Pons (tissue), 1 donor: ENCODE results near the gene ITGB5.
"Not testable (repeated sequence)": the region's sequence is repeated elsewhere in the genome, so short reads cannot be mapped to it uniquely, and the experiment has no call there.

ENCODE experiments used
- DNase-seq: peaks from one replicate; pipeline ENCODE4 v3.0.0-alpha.2; 2016; ENCODE audit warnings: low spot score

The ITGB5 gene

DNA sequence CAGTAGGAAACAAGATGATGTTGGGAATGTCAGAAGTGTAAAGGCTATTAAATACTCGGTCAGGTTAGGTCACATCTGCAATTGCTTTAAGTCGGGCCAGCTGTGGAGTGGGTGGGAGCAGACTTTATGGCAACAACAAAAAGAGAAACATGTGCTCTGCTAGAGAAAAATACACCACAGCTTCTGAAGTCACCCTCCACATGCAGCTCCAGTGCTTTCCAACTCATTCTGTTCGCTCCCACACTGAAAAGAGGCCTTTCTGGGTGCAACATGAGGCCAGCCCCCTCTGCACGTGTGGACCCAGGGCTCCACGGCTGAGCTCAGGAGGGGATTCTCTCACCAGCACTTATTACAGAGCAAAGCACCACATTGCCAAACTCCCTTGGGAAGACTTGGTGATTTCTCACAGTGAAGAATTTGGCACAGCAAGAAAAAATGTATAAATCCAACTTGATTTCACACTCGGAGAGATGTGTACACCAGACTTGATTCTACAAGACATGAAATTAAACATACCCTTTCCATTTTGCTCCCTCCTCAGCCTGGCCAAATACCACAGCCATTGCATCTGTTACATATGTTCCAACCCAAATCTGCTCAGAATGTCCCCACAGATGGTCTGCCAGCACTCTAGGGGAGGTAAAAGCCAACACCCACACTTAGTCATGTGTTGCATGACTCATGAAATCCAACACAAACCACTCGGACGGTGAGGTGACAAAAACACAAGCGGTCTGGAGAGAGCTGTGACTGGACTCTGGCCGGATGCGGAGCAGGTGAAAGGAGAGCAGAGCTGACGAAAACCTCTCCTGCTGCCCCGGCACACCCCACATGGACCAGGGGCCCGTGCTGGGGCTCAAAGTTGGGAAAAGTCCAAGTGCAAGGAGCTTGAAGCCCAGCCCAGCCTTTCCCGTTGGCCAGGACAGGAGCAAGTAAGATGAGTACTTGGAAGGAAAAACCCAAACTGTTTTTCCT, 74.6 kb downstream of the ITGB5 start:
- DNase-seq, result no peak

DNA sequence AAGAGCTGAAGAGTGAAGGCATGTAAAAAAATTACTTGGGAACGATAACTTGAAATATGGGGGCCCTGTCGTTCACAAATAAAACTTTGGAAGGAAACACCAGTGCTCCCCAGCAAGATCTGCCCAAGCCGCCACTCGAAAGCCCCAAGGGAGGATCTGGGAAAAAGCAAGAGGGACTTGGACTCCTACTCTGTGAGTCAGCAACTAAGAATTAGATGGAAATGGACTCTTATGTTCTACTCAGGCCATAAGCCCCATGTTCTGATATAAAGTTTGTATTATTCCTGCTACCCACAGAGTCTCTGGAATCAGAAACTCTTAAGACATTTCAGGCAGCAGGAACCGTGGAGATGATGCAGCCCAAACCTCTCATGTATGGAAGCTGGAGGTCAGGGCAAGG, 75.7 kb downstream of the ITGB5 start:
- no peak for DNase-seq

DNA sequence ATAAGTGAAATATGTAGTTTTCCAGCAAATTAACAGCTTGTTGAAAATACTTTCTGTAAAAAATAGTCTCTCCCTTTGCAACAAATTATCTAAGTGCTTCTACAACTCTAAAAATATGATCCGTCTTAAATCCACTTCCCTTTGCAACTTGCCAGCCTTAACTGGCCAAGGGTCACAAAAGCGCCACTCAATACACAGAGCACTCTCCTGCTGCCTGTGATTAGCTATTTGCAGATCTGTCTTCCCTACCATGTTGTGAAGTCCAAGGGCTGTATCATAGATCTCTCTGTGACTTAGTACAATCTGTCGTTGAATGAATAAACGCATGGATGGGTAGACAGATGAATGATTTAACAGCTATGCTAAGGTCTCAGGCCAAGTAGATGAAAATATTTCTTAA, 76.2 kb downstream of the ITGB5 start:
- DNase-seq, result no peak

DNA sequence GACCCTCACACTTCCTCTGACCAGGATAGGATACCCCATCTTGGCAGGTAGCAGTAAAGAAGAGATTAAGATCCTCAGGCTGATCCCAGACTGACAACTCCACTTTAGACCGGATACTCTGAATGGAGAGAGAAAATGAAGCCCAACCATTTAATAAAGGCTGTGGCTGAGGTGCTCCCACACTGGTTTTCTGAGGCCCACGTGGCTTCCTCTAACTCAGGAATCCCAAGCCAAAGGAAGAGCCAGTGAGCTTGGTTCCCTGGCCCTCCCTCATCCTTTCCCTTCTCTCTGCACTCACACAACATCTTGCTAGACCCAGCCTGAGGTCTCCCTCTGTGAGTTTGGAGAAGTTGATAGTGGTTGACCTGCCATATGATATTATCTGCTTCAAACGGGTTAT, 78.1 kb downstream of the ITGB5 start:
- DNase-seq, result no peak

DNA sequence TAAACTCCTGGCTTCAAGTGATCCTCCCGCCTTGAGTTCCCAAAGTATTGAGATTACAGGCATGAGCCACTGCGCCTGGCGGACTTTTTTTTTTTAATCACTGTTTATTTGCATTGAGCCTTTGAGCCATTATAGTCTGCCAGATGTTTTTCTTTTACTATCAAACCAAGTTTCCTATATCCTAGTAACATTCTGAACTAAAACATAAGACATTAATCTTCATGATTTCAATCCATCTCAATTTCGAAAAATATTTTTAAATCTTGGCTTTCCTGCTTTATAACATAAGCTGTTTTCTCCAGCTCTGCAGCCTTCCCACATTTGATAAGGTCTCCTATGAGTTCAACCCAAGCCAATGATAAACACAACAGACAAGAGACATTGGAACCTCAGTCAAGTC, 81.5 kb downstream of the ITGB5 start:
- DNase-seq, result no peak

DNA sequence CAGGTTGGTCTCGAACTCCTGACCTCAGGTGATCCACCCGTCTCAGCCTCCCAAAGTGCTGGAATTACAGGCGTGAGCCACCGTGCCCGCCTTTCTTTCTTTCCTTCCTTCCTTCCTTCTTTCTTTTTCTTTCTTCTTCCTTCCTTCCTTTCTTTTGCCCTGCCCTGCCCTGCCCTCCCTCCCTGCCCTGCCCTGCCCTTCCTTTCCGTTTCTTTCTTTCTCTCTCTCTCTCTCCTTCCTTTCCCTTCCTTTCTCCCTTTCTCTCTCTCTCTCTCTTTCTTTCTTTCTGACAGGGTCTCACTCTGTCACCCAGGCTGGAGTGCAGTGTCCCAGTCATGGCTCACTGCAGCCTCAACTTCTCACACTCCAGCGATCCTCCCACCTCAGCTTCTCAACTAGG, 82.3 kb downstream of the ITGB5 start:
- no peak for DNase-seq

DNA sequence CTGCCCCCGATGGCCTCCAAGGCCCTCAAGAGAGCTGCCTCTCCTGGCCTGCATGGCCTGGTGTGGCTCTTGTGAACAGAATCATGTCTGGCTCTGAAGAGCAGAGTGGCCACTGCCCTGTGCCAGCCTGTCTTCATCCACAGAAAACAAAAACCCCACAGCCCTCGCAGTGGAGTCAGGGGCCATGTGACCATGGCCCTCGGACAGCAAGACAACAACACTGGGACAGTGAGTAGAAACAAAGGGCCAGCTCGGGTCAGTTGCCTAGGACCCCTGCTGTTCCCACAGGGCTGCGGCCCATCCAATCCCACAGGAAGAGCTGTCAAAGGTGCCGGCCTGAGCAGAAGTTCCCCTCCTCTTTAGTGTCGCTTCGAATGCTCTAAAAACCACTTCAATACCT, 84.5 kb downstream of the ITGB5 start:
- peak; percentile 88 for DNase-seq

DNA sequence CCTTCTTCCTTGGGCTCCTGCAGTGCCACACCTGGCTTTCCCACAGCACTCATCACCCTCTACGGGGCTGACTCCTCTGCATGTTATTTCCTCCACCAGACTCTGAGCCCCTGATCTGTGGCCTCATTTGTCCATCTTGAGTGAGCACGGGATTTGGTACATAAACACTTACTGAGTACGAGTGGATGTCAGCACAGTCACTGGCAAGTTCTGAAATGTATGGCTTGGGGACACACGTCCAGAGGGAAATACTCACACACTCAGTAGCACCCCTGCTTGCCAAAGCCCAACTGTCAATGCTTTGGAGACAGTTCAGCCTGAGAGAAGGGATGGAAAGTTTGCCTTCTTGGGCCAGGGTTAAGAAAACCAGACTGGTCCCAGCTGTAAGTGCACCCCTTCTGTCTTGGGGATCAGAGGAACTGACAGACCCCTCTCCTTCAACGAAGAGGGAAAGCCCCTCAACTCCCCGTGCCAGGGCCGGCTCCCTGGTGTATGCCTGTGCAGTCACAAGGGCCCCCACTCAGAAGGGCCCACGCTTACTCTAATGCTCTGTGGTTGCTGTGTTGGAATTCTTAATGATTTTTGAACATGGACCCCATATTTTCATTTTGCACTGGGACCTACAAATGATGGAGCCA, 85.0 kb downstream of the ITGB5 start:
- no peak for DNase-seq

DNA sequence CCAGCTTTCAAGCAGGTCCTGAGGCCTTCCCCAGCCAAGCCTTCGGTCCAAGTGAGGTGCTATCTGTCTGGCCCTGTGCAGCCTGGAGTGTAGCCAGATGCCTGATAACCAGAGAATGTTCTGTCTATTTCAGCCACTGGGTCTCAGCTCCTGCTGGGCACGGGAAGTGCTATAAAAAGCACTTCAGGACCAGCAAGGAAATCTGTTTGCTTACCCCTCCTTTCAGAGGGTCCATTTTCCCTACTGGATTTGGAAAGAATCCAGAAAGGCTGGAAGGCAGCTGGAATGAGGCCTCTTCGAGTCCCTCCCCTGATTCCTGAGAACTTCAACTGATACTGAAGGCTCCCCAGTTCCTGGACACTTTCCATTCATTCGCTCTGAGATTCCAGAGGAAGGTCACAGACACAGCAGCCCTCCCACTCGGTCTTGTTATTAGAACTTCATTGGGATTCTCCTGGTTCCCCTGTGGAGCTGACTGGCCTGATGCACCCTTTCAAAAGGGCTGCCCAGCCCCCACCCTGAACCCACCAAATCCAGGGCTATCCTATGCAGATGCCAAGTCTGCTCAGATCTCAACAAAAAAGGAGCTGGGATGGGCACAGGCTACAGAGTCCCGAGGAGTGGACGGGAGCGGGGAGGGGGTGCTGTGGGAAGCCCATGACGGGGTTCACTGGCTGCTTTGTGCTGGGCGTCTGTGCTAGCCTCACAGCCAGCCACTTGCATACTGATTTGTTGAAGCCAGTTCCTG, 86.5 kb downstream of the ITGB5 start:
- peak; percentile 66 for DNase-seq

DNA sequence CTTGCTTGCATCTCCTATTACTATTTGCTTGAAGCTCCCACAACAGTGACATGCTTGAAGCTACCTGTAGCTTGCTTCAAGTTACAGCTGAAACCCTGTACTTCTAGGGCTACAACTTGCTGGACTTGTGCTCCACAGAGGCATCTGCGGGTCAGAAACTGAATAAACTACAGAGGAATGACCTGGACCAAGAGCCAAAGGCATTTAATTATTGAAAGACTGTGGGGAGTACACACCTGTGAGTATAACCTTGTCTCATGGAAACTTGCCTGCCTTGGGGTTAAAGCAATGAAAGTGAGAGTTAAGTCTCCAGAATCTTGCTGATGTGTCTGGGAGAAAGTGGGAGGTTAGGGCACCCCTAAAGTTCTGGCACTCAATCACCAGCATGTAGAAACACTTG, 87.1 kb downstream of the ITGB5 start:
- no peak for DNase-seq

DNA sequence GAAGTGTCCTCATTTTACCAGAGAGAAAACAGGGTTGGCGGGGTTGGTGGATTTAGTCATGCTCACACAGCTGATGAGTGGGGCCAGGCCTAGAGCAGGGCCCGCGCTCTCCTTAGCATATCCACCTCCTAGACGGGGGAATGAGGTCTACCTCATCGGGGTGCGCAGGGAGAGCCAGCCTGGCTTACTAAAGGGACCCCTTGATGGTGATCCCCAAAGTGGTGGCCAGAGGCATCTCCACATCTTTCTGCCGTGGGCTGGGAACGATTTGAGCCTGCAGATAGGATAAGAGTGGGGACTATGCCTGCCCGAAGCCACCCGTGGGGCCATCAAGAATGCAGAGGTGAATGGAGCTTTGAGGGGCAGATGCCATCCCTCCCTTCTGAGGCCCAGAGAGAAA, 87.5 kb downstream of the ITGB5 start:
- no peak for DNase-seq

DNA sequence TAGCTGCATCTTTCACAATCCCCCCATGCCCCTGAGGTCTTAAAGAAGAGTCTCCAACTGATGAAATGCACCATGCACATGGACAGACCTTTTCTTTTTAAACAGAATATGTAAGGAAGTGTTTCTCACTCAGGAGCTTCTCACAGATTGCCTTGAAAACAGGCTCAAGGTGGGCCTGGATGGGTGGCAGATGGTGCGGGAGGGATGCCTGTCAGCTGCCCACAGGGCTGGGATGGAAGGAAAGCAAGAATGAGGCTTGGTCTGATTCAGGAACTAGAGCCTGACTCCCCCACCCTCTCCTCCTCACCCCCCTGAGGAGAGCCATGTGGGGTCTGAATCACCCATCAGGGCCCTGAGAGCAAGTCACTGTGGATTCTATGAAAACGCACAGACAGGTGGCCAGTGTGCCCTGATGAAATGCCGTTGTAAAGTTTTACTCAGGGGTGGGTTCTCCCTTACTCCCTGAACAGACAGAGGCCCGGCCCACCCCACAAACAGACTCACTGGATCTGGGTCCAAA, 89.7 kb downstream of the ITGB5 start:
- DNase-seq, result no peak

DNA sequence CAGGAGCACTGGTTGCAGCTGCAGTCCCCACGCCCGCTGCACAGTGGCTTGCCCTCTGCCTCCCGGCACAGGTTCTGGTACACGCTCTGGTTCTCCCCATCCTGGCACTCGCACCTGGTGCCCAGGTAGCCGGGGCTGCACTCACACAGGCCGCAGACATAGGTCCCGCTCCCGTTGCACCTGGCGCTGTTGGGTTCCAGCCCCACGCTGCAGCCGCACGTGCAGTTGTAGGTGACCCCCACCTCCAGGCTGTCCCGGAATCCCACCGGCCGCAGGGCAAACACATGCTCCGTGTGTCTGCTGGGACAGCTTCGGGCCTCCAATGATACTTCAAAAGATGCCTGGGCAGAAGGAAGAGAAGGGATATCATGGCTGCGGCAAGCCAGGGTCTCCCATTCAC, 90.7 kb downstream of the ITGB5 start:
- DNase-seq, result no peak

DNA sequence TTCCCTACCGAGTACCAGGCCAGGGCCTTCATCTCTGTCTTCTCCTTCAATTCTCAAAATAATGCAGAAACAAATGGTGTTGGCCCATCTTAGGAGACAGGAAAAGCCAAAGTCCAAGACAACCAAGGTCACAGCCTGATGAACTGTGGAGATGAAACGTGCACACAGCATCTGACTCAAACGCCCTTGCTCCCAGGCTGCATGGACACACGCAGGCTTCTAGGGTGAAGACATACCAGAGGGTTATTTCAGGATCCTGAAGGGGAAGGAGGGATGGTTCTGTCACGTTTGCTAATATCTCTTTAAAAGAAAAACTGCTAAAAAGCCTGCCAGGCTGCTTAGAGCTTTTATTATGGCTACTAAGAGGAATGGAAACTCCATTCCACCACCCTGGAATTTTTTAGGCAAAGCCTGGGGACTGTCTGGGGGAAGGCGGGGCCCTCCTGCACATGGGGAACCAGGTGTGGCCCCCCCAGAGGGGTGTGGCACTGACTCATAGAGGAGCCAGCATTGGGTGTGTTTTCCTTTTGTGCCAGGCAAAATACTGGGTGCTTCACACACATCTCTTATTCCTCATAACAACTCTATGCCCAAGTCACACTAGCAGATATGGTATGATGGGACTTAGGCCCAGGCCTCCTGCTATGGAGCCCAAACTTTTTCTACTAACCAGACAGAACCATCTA, 94.0 kb downstream of the ITGB5 start:
- no peak for DNase-seq

DNA sequence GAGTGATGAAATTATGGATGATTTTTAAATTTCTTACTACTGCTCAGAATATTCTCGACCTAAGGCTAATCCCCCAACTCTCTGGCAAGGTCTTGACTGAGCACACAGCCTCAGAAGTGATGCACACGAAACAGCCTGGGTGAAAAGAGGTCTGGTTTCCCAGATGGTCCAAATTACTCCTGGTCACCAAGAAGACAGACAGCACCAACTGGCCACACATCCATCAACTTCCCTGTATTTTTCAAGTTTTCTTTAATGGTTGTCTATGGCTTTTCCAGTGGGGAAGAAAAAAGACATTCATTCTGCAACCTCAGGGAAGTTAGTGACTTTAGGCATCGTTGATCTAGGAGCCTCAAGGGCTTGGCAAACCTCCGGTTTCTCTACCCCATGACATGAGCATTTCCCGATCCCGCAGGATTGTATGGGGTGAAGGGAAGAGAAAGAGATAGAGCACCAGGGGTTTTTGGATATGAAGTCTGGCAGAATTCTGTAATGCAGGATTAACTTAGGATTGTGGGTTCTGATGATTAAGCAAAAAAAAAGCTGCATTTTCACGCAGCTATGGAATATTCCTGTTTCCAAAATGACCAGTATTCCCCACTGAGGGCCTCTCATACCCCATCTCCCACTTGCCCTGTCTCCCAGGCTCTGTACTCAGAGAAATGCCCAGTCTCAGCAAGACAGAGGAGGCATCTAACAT, 94.7 kb downstream of the ITGB5 start:
- DNase-seq, result no peak

DNA sequence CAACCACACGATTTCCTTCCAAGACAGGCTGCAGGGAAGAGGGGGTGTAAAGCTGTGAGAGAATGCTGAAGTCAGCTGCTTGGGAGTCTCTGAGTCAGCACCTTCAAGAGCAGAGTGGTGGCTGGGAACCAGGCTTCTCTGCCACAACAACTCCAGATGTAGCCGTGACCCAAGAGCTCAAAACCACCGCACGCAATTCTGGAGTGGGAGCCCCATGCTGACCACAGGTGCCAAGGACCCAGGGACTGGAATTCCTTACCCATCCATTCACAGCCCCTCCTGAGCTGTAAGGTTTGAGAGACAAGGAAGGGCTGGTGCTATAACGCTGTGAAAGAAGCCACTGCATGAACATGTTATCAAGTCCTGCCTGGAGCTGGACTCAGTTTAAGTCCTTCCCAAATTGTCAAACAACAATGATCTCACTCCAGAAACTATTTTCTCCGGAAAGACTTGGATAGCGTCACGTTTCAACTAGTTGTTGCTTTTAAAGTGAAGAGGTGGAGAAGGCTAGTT, 95.5 kb downstream of the ITGB5 start:
- no peak for DNase-seq

DNA sequence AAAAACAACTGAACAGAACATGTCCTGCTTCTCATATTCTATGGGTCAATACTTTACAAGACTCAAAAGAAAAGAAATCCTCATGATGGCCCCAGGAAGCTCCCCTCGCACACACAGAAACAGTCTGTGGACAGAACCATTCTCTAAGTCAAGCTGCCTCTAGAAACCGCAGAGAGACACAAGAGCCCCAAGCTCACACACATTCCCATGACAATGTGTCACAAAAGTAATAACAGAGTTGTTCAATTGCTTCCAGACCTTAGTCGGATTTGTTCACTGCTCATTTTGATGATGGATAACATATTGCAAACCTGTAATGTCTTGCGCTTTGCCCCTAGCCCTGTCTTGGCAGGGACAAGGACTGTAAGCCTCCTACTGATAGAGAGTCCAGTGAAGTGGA, 96.0 kb downstream of the ITGB5 start:
- DNase-seq, result no peak

DNA sequence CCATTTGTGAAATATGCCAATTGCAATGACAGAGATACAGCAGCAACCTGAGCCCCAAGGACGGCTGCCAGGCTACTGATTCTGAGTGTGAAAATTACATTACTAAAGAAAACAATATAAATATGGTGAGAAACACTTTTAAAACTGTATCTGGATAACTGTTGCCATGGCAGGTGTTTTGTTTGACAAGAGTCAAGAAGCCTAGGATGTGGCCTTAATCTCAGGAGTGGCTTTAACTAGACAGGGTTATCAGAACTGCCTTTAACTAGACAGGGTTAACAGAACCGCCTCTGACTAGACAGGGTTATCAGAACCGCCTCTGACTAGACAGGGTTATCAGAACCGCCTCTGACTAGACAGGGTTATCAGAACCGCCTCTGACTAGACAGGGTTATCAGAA, 98.1 kb downstream of the ITGB5 start:
- DNase-seq, result not testable (repeated sequence)

DNA sequence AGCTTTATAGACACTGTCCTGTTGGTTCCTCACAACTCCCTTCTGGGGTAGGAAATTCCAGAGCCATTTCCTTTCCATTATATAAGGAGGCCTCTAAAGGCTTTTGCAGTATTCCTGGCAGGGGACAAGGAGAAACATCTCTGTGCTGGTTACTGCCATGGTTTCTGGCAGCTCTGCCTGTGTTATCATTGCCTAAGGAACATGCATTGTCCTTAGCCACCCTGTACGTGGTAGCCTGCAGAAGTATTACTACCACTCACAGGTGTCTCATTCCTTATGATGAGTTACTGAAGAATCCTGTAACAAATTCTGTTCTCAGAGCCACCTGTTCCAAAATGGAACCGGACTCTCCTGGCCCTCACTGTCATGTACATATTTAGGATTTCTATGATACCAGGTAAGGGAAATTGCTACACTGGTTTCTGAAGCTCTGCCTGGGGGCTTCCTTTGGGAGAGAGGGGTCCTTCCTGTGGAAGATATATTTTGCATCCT, 98.9 kb downstream of the ITGB5 start:
- no peak for DNase-seq

DNA sequence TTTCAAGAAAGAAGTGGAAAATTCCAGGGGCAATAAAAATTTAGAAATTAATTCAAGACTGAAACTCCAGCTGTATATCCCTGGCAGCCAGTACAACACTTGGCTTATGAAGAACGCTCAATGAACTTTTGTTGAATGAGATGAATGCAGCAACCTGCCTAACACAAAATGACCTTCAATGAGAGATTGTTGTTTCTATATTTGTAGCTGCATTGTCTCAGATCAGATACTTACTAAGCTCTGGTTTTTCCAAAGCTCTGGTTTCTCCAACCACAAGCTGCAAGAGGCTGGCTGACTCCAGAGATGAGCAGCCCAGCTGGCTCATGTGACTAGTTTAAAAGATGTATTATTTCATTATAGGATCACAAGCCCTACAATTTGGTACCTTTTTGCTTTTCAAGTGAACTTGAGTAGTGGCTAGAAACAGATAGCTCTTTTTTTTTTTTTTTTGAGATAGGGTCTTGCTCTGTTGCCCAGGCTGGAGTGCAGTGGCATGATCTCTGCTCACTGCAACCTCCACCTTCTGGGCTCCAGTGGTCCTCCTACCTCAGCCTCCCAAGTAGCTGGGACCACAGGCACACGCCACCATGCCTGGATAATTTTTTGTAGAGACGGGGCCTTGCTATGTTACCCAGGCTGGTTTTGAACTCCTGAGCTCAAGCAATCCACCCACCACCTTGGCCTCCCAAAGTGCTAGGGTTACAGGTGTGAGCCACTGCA, 99.5 kb downstream of the ITGB5 start:
- DNase-seq, result peak; percentile 93
